ENCODE measurements around the gene CEMIP. TPM values are rescaled to one million over a fixed set of nuclear protein-coding genes. Genes with fewer than 3 reads are reported as not detected.
A peak's percentile ranks its signal among the peaks of the same experiment; 100 is the strongest.

Gene CEMIP
- total and polyA plus RNA-seq, 2 of the 13 experiments (the other 11 are each of a cell fraction or from before 2014, with no cell fraction given), result 4.3 to 28.5 TPM

DNA sequence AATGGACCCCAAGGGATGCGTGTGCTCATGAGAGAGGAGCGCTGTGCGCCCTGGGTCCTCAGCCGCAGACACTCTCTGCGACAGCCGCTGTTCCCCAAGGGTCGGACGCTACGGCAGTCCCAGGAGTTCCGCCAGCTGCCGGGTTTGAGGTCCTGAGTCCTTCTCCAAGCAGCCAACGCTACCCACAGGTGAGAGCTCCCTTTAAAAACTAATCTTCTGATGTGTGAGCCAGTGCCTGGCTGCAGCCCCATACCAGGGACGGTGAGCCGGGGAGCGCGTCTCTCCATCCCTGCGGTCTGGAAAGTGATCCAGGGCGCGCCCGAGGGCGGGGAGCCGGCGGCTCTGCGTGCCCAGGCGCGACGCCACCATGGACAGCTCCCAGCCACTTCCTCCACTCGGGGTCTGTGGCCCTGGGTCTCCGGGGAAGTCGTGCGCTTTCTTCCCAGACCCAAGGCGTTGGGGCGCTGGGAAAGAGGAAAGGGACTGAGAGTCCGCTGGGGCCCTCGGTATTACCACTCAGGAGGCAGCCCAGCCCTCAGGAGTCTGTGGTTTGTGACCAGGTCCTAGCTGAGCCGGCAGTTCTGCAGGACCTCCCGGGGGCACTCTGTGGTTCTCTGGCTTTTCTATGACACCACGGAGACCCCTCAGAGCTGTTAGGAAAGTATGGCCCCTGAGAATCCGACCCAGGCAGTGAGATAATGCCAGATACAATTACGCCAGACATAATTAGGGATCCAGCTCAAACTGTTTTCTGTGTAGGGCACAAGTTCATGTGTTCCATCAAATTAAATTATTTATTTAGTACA lies 1.4 kb downstream of the CEMIP start (continued):
- TF ChIP-seq, protein P1, sequence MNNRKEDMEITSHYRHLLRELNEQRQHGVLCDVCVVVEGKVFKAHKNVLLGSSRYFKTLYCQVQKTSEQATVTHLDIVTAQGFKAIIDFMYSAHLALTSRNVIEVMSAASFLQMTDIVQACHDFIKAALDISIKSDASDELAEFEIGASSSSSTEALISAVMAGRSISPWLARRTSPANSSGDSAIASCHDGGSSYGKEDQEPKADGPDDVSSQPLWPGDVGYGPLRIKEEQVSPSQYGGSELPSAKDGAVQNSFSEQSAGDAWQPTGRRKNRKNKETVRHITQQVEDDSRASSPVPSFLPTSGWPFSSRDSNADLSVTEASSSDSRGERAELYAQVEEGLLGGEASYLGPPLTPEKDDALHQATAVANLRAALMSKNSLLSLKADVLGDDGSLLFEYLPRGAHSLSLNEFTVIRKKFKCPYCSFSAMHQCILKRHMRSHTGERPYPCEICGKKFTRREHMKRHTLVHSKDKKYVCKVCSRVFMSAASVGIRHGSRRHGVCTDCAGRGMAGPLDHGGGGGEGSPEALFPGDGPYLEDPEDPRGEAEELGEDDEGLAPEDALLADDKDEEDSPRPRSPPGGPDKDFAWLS (CRISPR knock-in tag; IDR thresholded peaks at IDR 0.05; ENCODE audit: borderline replicate concordance), result no peak
- TF ChIP-seq, protein P2, sequence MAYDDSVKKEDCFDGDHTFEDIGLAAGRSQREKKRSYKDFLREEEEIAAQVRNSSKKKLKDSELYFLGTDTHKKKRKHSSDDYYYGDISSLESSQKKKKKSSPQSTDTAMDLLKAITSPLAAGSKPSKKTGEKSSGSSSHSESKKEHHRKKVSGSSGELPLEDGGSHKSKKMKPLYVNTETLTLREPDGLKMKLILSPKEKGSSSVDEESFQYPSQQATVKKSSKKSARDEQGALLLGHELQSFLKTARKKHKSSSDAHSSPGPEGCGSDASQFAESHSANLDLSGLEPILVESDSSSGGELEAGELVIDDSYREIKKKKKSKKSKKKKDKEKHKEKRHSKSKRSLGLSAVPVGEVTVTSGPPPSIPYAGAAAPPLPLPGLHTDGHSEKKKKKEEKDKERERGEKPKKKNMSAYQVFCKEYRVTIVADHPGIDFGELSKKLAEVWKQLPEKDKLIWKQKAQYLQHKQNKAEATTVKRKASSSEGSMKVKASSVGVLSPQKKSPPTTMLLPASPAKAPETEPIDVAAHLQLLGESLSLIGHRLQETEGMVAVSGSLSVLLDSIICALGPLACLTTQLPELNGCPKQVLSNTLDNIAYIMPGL (CRISPR knock-in tag; IDR thresholded peaks at IDR 0.05; ENCODE audit: borderline replicate concordance in 1 of 2, low read depth in 1 of 2), result peak; percentile 49 to 60; a peak in 2 of 4 replicates
- TF ChIP-seq, protein P3, sequence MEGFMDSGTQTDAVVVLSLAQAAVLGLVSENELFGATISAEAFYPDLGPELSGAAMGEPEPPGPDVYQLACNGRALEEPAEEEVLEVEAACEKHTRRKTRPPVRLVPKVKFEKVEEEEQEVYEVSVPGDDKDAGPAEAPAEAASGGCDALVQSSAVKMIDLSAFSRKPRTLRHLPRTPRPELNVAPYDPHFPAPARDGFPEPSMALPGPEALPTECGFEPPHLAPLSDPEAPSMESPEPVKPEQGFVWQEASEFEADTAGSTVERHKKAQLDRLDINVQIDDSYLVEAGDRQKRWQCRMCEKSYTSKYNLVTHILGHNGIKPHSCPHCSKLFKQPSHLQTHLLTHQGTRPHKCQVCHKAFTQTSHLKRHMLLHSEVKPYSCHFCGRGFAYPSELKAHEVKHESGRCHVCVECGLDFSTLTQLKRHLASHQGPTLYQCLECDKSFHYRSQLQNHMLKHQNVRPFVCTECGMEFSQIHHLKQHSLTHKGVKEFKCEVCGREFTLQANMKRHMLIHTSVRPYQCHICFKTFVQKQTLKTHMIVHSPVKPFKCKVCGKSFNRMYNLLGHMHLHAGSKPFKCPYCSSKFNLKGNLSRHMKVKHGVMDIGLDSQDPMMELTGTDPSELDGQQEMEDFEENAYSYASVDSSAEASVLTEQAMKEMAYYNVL (CRISPR knock-in tag; IDR thresholded peaks at IDR 0.05; ENCODE audit: borderline replicate concordance), result no peak
- no peak for TF ChIP-seq SP1 (IDR thresholded peaks at IDR 0.05)
- no peak; the same call in 1 of the 2 replicates for TF ChIP-seq SP1 (CRISPR knock-in tag; IDR thresholded peaks at IDR 0.05)
- peak; percentile 67 for TF ChIP-seq IRF2 (CRISPR knock-in tag; IDR thresholded peaks at IDR 0.05)
- TF ChIP-seq ZNF577 (CRISPR knock-in tag; IDR thresholded peaks at IDR 0.05; ENCODE audit: borderline replicate concordance, low read depth), result peak; percentile 96; the same call in 1 of the 2 replicates
- TF ChIP-seq RARA (CRISPR knock-in tag; IDR thresholded peaks at IDR 0.05), result peak; percentile 69
- peak; percentile 90 for TF ChIP-seq RFXAP (CRISPR knock-in tag; IDR thresholded peaks at IDR 0.05; ENCODE audit: borderline replicate concordance)
- TF ChIP-seq SALL2 (CRISPR knock-in tag; IDR thresholded peaks at IDR 0.05), result peak; percentile 90
- TF ChIP-seq, protein P4, sequence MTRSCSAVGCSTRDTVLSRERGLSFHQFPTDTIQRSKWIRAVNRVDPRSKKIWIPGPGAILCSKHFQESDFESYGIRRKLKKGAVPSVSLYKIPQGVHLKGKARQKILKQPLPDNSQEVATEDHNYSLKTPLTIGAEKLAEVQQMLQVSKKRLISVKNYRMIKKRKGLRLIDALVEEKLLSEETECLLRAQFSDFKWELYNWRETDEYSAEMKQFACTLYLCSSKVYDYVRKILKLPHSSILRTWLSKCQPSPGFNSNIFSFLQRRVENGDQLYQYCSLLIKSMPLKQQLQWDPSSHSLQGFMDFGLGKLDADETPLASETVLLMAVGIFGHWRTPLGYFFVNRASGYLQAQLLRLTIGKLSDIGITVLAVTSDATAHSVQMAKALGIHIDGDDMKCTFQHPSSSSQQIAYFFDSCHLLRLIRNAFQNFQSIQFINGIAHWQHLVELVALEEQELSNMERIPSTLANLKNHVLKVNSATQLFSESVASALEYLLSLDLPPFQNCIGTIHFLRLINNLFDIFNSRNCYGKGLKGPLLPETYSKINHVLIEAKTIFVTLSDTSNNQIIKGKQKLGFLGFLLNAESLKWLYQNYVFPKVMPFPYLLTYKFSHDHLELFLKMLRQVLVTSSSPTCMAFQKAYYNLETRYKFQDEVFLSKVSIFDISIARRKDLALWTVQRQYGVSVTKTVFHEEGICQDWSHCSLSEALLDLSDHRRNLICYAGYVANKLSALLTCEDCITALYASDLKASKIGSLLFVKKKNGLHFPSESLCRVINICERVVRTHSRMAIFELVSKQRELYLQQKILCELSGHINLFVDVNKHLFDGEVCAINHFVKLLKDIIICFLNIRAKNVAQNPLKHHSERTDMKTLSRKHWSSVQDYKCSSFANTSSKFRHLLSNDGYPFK (CRISPR knock-in tag; IDR thresholded peaks at IDR 0.05; ENCODE audit: borderline replicate concordance), result peak; percentile 60; the same call in 1 of the 2 replicates
- TF ChIP-seq, protein P5, sequence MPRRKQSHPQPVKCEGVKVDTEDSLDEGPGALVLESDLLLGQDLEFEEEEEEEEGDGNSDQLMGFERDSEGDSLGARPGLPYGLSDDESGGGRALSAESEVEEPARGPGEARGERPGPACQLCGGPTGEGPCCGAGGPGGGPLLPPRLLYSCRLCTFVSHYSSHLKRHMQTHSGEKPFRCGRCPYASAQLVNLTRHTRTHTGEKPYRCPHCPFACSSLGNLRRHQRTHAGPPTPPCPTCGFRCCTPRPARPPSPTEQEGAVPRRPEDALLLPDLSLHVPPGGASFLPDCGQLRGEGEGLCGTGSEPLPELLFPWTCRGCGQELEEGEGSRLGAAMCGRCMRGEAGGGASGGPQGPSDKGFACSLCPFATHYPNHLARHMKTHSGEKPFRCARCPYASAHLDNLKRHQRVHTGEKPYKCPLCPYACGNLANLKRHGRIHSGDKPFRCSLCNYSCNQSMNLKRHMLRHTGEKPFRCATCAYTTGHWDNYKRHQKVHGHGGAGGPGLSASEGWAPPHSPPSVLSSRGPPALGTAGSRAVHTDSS (CRISPR knock-in tag; conservative IDR thresholded peaks at IDR 0.05), result no peak
- TF ChIP-seq ZNF446 (CRISPR knock-in tag; IDR thresholded peaks at IDR 0.05), result peak; percentile 86; the same call in 1 of the 2 replicates
- TF ChIP-seq, protein P6, sequence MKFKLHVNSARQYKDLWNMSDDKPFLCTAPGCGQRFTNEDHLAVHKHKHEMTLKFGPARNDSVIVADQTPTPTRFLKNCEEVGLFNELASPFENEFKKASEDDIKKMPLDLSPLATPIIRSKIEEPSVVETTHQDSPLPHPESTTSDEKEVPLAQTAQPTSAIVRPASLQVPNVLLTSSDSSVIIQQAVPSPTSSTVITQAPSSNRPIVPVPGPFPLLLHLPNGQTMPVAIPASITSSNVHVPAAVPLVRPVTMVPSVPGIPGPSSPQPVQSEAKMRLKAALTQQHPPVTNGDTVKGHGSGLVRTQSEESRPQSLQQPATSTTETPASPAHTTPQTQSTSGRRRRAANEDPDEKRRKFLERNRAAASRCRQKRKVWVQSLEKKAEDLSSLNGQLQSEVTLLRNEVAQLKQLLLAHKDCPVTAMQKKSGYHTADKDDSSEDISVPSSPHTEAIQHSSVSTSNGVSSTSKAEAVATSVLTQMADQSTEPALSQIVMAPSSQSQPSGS (CRISPR knock-in tag; IDR thresholded peaks at IDR 0.05), result peak; percentile 84; the same call in 1 of the 2 replicates
- TF ChIP-seq NR2F6 (IDR thresholded peaks at IDR 0.05), result no peak
- TF ChIP-seq NR2F6 (CRISPR knock-in tag; IDR thresholded peaks at IDR 0.05), result peak; percentile 56; the same call in 1 of the 2 replicates
